Prostate gland (tissue), 2 donors: ENCODE results near the gene FAM20A.

Experiments
- POLR2A ChIP-seq: fragments of 450-650 bp; IDR thresholded peaks from one replicate; pipeline ENCODE4 v1.6.1; 2016; ENCODE audit warnings: antibody characterized with exemption, mild to moderate bottlenecking
- TF ChIP-seq, protein P1 (sequence below), 4 experiments: fragments of 200-600 bp in 2 of 4; fragments of 450-650 bp in 2 of 4; sonication (generic) in 2 of 4; IDR thresholded peaks; 1 replicate in 3 of 4; 2 replicates in 1 of 4; pipeline ENCODE4 v1.5.1; 2016 to 2019; ENCODE audit warnings: antibody characterized with exemption in 4 of 4, mild to moderate bottlenecking in 2 of 4, moderate library complexity in 2 of 4

DNA sequence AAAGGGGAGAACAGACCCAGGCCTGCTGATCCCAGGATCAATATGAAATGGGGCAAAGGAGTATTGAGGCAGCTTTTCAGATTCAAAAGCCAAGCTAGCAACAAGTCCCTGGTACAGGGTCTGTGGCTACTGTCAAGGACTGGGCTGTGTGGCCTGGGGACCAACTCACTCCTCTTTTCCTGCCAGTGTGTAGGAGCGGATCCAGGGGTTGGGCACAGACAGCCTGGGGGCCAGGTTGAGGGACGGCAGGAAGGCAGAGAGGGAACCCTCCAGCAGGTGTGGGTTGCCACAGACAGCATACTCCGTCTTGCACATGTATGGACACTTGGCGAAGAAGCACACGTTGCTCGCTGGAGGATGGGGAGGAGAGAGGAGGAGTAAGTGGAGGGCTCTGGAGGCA is 59.4 kb downstream of the FAM20A start:
- TF ChIP-seq, protein P1, sequence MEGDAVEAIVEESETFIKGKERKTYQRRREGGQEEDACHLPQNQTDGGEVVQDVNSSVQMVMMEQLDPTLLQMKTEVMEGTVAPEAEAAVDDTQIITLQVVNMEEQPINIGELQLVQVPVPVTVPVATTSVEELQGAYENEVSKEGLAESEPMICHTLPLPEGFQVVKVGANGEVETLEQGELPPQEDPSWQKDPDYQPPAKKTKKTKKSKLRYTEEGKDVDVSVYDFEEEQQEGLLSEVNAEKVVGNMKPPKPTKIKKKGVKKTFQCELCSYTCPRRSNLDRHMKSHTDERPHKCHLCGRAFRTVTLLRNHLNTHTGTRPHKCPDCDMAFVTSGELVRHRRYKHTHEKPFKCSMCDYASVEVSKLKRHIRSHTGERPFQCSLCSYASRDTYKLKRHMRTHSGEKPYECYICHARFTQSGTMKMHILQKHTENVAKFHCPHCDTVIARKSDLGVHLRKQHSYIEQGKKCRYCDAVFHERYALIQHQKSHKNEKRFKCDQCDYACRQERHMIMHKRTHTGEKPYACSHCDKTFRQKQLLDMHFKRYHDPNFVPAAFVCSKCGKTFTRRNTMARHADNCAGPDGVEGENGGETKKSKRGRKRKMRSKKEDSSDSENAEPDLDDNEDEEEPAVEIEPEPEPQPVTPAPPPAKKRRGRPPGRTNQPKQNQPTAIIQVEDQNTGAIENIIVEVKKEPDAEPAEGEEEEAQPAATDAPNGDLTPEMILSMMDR (IDR thresholded peaks at IDR 0.05): no peak
- no peak for TF ChIP-seq POLR2A
